ENCODE results near the gene CHRNB1.

CHRNB1 gene

GRCh38 chr17:7438656-7439460, 6.0 kb upstream of the CHRNB1 start:
- no peak for DNase-seq

GRCh38 chr17:7439462-7440112, 5.3 kb upstream of the CHRNB1 start, which contains the start of gene FGF11:
FGF11 (plus strand) TSS chr17:7439512; CDS start chr17:7439621, 109 bp downstream.
- no peak for DNase-seq

DNA sequence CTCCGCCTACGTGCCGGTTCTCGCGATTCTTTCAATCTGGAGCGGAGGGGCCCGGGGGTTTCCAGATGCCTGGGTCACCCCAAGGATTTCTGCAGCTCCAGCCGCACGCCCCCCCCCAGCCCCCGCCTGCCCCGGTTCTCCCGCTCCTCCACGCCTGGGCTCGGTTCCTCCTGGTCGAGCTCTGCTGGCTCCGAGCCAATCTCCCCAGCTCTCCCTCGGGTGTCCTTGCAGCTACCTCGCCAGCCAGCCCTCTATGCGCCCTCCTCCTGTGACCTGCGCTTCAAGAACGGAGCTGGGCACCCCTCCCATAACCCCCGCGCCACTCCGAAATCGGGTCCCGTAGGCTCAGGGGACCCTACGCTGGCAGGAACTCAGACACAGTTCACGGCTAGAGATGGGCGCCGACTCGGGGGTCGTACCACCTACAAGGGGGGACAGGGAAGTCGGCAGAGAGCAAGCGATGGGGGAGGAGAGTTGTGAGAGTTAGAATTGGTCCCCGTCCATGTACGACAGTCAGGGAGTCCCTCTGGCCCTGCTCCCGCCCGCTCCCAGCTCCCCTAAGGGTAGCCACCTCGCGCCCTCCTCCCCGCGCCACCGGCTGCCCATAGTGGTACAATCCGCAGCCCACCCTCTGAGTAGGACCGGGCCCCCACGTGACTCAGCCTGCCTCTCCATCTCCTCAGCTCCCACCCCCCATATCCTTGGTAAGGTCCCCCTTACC, 4.6 kb upstream of the CHRNB1 start:
- DNase-seq: peak; percentile 18

- DNase-seq: peak; percentile 35
Observed at GRCh38 chr17:7440834-7441195, 4.0 kb upstream of the CHRNB1 start.

DNA sequence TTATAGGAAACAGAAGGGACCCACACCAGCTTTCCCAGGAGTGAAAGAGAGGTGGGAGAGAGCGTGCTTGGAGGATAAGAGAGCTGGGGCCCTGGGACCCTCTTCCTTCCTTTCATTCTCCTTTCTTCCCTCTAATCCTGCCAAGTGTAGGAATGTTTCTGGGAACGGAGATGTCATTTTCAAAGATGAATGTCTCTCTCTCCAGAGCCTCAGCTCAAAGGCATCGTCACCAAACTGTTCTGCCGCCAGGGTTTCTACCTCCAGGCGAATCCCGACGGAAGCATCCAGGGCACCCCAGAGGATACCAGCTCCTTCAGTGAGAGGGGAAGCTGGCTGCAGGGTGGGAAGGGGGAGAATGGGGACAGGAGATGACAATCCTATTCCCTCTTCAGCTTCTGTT, 3.6 kb upstream of the CHRNB1 start:
- DNase-seq: no peak

DNA sequence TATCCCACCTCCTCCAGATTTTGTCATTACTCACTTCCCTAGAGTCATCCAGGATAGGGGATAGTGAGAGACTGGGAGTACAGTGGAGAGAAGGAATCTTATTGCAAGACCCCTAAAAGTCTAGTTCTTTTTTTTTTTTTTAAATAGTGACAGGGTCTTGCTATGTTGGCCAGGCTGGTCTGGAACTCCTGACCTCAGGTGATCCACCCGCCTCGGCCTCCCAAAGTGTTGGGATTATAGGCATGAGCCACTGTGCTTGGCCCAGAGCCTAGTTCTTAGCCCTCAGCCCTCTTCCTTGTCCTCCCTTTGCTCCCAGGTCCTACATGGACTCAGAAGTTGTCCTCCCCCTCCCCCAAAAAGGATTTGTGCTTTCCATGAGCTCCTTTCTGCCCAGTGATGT, 2.7 kb upstream of the CHRNB1 start:
- DNase-seq: no peak

DNA sequence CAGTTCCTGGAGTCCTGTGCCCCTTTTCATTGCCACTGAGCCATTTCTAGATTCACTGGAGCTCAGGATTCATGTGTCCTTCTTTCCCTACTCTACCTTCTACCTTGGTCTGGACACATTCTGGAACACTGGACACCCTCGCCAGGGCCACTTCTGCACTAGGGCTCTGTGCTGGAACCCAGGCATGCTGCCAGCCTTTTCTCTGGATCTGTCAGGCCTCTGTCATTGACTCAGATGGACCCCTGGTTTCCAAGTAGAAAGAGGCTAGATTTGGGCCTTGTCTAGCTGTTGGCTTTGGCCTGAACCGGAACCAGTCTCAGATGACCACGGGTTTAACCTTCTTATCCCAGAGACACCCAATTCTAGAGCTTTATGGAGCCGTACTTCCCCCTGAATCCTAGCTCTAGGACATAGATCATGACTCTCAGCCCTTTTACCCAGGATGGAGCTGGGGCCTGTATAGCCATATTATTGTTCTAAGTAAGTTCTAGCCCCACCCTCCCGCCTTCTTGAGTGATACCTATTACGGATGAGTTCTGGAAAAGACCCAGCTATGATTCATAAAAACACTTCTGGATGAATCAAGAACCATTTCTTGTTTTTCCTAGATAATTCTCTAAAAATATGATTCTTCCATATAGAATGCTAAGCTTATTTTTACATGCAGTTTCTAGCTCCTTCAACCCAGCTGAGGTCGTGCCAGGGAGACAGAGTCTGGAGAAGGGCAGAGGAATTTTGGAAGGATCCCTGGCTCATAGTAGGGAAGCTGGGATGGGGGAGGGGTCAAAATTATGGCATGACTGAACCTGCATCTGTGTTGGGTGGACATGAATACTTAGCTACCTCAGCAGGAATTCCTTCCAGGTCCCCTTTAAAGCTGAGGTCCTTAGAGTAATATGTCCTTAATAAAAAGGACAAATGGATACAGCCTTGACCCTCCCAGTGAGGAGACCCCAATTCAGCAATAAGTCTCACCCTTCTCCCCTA, 1.1 kb upstream of the CHRNB1 start:
- DNase-seq: peak; percentile 45

GRCh38 chr17:7445619-7445968, 733 bp downstream of the CHRNB1 start:
- DNase-seq: no peak

- no peak for DNase-seq
Observed at GRCh38 chr17:7448461-7448860, 3.6 kb downstream of the CHRNB1 start.

GRCh38 chr17:7459961-7460545, 15.2 kb downstream of the CHRNB1 start:
- DNase-seq: no peak

DNA sequence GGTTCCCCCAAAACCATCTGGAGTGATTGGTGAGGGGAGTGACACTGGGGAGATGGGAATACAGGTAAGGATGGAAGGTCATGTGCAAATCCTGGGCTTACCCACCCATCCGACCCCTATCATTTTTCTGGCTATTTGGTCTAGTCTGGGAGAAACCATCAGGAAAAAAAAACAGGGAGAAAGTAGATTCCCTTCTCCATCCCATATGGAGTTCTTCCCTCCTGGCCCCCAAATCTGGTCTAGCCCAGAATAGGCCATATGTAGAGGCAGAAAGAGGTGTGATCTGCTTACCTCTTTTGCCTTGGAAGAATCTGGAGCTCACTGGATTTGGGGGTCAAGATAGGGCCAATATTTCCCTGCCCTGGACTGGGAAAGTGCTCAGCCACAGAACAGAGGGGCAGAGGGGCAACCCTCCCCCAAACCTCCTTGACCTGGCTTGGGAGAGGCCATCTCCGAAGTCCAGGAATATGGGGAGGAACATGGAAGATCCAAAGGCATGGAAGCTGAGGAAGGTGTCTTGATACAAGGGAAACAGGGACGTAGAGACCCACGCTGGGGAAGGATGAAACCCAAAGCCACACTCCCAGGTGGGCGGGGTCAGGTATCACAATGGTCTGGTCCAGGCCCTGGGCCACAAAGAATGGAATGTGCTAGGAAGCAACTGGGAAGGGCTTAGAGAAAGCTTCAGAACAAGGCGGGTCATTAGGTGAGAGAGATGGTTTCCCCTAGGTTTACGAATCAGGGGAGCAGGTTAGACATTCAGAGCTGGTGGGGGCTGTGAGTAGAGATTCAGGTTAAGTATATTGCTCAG, 16.2 kb downstream of the CHRNB1 start:
- DNase-seq: no peak

DNA sequence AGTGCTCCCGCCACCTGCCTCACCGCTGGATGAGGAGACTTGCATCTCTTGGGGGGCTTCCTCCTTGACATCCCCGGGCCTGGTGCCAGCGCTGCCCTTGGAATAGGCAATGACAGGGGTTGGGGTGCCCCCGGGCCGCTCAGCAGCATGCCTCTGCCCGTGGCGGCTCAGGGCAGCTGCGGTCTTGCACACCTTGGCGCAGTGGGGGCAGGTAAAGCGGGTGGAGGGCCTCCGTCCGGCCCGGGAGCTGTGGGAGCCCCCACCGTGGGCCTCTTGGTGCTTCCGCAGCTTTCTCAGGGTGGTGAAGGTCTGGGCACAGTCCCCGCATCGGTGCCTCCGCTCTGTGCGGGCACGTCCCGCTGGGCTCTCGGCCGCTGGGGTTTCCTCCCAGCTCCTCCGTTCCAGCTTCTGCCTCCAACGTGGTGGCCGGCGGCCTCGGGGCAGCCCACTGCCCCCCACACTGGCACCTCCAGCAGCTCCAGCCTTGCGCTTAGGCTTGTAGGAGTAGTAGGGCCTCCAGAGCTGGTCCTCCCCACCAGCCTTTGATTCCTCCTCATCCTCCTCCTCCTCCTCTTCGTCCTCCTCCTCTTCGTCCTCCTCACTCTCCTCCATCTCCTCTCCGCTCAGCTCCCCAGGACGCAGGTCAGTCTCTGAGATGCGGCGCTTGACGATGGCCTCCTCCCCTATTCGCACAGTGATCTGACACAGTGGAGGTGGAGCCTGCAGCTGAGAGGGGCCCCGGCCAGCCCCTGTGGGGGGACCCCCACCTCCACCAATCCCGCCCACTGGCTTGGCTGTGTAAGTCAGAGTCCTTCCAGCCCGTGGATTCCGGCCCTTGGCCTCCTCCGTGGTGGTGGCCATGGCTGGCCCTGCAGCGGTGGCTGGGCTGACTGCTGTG, 17.9 kb downstream of the CHRNB1 start:
- no peak for DNase-seq

DNA sequence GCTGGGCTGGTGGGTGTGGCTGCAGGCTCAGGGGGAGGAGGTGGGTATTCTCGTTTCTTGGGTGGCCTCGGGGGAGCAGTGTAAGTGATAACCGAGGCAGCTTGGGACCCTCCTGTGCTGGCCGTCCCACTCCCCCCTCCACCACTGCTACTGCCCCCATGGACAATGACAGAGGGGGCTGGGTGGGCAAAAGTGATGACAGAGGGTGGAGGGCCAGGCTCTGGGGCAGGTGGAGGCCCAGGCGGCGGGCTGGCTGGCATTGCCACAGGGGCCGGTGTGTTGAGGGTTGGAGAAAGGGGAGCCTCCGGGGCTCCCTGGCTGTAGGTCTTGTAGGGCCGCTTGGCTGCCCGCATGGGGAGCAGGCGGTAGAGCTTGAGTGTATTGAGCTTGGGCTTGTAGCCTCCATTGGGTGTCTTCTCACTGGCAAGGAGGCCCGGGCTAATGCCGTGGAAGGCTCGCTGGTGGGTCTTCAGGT, 18.5 kb downstream of the CHRNB1 start:
- no peak for DNase-seq

DNA sequence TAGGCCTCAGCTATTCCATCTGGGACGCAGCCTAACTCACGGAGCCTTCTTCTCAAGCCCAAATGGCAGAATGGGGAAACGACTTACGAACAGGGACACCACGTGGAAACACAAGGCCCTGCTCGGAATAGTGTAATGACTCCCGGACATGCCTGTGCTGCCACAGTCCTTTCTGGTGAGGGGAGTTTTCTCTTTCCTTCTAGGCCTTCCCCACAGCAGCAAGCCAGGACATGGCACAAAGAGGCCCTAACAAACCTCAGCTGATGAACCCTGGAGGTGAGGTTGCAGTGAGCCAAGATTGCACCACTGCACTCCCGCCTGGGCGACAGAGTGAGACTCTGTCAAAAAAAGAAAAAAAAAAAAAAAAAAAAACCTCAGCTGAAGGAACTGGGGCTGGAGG, 19.2 kb downstream of the CHRNB1 start:
- no peak for DNase-seq

DNA sequence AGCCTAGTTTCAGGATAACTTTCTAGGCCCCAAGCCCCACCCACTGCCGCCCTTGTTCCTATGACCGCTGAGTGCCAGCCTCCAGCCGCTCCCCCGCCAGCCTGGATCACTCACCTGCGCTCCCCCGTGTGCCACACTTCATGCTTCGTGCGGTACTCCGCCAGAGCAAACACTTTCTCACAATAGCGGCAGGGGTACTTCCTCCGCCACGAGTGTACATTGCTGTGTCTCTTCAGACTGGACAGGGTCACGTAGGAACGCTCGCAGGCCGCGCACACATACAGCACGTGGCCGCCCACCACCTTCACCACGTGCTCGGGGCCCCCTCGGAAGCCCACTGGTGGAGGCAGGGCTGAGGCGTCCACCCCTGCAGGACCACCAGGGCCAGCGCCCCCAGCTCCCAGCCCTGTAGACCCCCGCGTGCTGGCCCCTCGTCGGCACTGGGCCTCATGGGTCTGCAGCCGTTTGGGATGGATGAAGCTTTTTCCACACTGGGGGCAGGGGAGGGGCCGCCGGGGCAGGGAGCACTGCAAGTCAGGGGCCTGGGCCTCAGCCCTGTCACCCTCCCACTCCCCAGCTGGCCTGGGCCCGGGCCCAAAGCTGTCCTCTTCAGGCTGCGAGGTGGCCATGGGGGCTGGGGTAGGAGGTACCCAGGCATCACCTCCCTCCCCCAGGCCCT, 20.9 kb downstream of the CHRNB1 start:
- no peak for DNase-seq

- no peak for DNase-seq
Observed at GRCh38 chr17:7466318-7466638, 21.4 kb downstream of the CHRNB1 start.

DNA sequence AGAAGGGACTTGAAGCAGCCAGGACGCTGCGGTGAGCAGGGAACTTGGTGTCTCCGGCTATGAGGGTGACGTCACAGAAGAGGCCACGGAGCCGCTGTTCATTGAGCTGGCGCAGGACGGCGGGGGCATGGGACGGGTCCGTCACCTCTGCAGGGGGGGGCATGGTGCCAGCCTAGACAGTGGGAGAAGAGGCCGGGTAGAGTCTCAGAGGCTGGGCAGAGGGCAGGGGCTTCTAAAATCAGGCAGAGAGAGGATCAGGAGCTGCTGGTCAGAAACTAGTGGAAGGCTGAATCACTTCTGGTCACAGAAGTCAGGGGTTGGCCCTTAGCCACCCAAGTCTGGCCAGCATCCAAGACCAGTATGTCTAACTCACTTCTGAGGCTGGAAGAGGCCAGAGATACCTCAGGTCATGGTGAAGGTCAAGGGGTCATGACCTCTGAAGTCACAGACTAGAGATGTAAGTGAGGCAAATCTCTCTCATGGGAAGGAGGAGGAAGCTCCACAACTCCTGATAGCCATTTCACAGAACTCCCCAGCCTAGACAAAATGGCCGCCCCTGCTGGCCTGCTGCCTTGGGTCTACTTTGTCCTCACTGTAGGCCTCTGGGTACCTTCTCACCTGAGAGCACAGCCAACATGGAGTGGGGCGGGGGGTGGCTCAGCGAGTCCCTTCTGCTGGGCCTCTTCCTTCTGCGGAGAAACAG, 21.9 kb downstream of the CHRNB1 start:
- DNase-seq: peak; percentile 54

GRCh38 chr17:7467498-7467897, 22.6 kb downstream of the CHRNB1 start:
- DNase-seq: no peak

DNA sequence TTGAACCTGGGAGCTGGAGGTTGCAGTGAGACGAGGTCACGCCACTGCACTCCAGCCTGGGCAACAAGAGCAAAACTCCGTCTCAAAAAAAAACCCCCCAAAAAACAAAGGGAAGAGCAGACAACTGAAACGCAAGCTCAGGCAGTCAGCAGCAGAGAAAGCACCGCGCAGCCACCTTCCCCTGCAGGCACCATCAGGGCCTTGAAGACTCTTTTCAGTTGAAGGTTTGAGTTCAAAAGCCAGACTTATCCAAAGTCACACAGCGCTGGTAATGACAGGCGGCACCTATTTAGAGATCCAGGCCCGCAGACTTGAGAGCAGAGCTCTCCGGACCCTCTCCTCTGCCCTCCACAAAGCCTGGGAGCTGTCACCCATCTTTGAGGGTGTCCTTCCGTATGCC, 23.4 kb downstream of the CHRNB1 start:
- no peak for DNase-seq

All from HCEC 1CT (cell line).